Activated CD4-positive, alpha-beta T cell treated with anti-CD3 and anti-CD28 coated beads, Interleukin-2, amount 10 ng/mL, durations not matched to agents 24 days and 14 days (primary cell): ENCODE measurements around the gene CPEB4. TPM values are rescaled to one million over a fixed set of nuclear protein-coding genes. Genes with fewer than 3 reads are reported as not detected.

Source experiments
- DNase-seq: peaks from one replicate; pipeline ENCODE4 v3.0.0; 2022
- H3K27ac Mint-ChIP-seq: one replicate; pipeline ENCODE4 v1.8.0; 2022; ENCODE audit warnings: mild to moderate bottlenecking, mixed read lengths
- H3K27me3 Mint-ChIP-seq: one replicate; pipeline ENCODE4 v1.8.0; 2022; ENCODE audit warnings: mixed read lengths
- H3K36me3 Mint-ChIP-seq: one replicate; pipeline ENCODE4 v1.8.0; 2022; ENCODE audit warnings: low read depth, mild to moderate bottlenecking, mixed read lengths
- H3K4me1 Mint-ChIP-seq: one replicate; pipeline ENCODE4 v1.8.0; 2021; ENCODE audit warnings: mixed read lengths
- H3K4me3 Mint-ChIP-seq: one replicate; pipeline ENCODE4 v1.8.0; 2022; ENCODE audit warnings: mild to moderate bottlenecking, moderate library complexity, mixed read lengths
- H3K9me3 Mint-ChIP-seq: one replicate; pipeline ENCODE4 v1.8.0; 2021; ENCODE audit warnings: mixed read lengths
- intact Hi-C: fragments of 100-400 bp; cut with micrococcal nuclease; formaldehyde crosslinking; loops from one replicate; pipeline ENCODE4 v1.15.1; 2023
- total RNA-seq: library from RNA; stranded (reverse); gene quantifications from 2 replicates; pipeline ENCODE4 v1.2.3, GENCODE V29; 2022

CPEB4 gene
- total RNA-seq, 1 donor from 2014 or later: 8.8 TPM

DNA sequence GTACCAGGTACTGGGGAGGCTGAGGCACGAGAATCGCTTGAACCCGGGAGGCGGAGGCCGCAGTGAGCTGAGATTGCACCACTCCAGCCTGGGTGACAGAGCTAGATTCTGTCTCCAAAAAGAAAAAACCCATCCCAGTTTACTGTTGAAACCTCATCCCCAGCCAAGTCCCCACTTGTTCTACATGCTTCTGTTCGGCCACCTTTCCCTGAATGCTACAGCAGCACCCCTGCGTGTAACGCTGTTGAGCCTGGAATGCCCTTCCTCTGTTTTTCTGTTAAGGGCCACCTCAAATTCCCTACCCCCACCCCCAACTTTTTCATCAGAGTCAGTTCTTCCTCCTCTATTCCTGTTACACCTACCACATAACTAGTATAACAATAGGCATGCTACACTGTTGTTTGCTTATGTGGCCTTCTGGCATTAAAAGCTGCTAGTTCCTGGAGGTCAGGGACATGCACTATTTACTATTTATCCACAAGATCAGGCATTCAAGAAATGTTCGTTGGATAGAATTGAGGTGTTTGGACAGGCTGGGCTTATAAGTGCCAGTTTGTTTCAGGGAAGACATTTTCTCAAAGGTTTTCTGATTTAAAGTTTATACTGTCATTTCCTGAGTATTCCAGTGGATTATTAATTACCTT, 53.7 kb downstream of the CPEB4 start:
- H3K36me3 Mint-ChIP-seq: peaks cover 3% of the 10 kb centered on the region
- no peak overlapping the region for H3K4me3 Mint-ChIP-seq
- no peaks in the 10 kb centered on the region for H3K27me3 Mint-ChIP-seq
- no peak overlapping the region for H3K27ac Mint-ChIP-seq
- DNase-seq: no peak
- intact Hi-C loops: no loop called here
- H3K4me1 Mint-ChIP-seq: no peaks in the 10 kb centered on the region
- no peaks in the 10 kb centered on the region for H3K9me3 Mint-ChIP-seq

DNA sequence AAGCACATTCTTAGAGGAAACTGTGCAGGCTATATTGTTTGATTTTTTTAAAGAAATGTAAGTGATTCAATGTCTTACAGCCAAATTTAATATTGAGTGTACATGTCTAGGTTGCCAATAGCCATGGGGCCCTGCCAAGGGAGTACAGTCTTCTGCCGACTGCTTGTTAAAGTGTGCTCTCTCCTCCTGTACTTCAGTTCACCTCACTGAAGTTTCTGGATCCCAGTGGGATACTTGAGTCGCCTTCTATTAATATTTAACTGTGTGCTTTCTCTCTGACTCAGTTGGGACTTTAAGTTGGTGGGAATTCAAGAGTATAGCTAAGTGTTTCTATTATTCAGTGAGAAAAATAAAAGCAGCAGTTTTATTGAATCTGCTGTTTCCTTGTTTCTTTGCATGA, 56.4 kb downstream of the CPEB4 start:
- H3K4me3 Mint-ChIP-seq: no peak overlapping the region
- H3K36me3 Mint-ChIP-seq: peaks cover 16% of the 10 kb centered on the region
- intact Hi-C loops: no loop called here
- no peak overlapping the region for H3K27ac Mint-ChIP-seq
- no peak for DNase-seq
- no peaks in the 10 kb centered on the region for H3K27me3 Mint-ChIP-seq
- H3K4me1 Mint-ChIP-seq: no peaks in the 10 kb centered on the region
- no peaks in the 10 kb centered on the region for H3K9me3 Mint-ChIP-seq

DNA sequence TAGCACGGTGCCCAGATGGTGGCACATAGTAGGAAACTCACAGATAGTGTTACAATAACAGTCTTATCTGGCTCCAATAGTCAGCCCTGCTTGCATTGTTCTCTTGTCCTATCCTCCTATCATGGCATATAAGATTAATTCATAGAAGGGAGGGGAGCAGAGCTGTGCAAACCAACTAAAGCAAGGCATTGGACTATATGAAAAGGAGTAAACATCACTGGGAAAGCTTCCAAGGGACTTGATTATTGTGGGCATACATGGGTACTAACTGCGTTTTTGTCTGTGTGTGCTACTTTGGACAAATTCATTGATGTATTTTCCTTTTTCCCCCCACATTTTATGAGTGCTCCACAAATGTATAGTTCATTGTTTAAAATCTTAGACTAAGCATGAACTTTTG, 57.0 kb downstream of the CPEB4 start:
- Mint-ChIP-seq H3K4me3 (no peak overlapping the region), H3K4me1 (no peaks in the 10 kb centered on the region), H3K27ac (no peak overlapping the region), H3K27me3 (no peaks in the 10 kb centered on the region), H3K36me3 (peaks cover 20% of the 10 kb centered on the region), H3K9me3 (no peaks in the 10 kb centered on the region)
- intact Hi-C loops: no loop called here
- no peak for DNase-seq

DNA sequence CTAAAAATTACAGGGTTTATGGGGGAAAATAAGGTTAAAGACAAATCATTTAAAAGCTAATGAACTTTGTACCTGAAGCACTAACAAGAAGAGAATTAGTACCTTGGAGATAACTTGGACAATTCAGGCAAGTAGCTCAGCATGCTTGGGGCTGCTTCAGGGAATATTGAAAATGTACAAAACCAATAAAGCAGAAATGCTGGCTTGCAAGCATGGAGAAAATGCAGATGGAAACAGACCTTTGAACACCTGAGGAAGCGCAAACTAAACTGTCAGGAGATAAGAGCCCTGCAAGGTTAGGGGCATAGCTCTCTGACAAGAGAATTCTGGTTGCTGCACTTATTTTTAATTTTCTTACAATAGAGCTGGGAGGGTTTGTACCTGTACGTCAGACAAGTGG, 58.2 kb downstream of the CPEB4 start:
- H3K27me3 Mint-ChIP-seq: no peaks in the 10 kb centered on the region
- intact Hi-C loops: no loop called here
- H3K9me3 Mint-ChIP-seq: no peaks in the 10 kb centered on the region
- peaks cover 23% of the 10 kb centered on the region for H3K36me3 Mint-ChIP-seq
- no peak for DNase-seq
- no peak overlapping the region for H3K4me3 Mint-ChIP-seq
- no peak overlapping the region for H3K27ac Mint-ChIP-seq
- no peaks in the 10 kb centered on the region for H3K4me1 Mint-ChIP-seq

DNA sequence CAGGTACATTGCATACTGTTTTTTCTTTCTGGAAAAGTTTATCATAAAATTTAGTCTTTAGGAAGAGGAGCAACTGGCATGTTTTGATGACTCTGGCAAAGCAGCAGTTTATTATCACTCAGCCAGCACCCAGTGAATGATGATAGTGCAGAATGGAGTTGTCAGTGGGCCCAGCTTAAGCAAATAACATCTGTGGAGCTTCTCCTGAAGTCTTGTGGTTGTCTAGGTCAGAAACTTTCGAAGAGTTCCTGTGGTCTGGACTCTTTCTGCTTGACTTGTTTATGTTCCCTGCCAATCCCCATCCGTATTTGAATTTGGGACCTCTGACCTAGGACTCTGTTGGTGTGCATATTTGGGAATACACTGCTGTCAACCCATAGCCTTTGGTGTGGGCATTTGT, 62.7 kb downstream of the CPEB4 start:
- DNase-seq: no peak
- no peak overlapping the region for H3K4me3 Mint-ChIP-seq
- intact Hi-C loops: no loop called here
- H3K4me1 Mint-ChIP-seq: no peaks in the 10 kb centered on the region
- no peaks in the 10 kb centered on the region for H3K27me3 Mint-ChIP-seq
- peaks cover 35% of the 10 kb centered on the region for H3K36me3 Mint-ChIP-seq
- no peaks in the 10 kb centered on the region for H3K9me3 Mint-ChIP-seq
- no peak overlapping the region for H3K27ac Mint-ChIP-seq

DNA sequence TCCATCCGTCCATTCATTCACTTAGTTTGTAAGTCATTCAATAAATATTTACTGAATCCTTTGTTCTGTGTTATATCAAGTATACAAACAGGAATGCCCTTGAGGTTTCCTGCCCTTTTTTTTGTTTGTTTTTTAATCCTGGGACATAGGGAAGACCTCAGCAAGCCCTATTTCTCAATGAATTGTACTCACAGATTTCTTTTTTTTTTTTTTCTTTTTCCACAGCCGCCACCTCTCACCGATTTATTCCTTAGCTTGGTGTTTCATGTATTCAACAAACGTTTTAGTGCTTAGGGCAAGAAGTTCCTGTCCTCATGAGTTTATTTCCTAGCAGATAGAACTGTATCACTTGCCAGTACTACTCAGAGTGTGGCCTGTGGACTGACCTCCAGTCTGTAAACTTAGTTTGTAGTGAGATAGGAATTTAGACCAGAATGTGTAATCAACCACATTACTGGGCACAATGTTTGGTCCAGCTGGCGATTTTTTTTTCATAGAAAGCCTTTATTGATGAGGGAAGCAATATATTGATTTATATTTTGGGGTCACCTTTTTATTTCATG, 65.5 kb downstream of the CPEB4 start:
- Mint-ChIP-seq H3K27me3 (no peaks in the 10 kb centered on the region), H3K9me3 (no peaks in the 10 kb centered on the region), H3K4me3 (no peak overlapping the region), H3K4me1 (no peaks in the 10 kb centered on the region), H3K27ac (no peak overlapping the region), H3K36me3 (peaks cover 29% of the 10 kb centered on the region)
- no peak for DNase-seq
- intact Hi-C loops: no loop called here

DNA sequence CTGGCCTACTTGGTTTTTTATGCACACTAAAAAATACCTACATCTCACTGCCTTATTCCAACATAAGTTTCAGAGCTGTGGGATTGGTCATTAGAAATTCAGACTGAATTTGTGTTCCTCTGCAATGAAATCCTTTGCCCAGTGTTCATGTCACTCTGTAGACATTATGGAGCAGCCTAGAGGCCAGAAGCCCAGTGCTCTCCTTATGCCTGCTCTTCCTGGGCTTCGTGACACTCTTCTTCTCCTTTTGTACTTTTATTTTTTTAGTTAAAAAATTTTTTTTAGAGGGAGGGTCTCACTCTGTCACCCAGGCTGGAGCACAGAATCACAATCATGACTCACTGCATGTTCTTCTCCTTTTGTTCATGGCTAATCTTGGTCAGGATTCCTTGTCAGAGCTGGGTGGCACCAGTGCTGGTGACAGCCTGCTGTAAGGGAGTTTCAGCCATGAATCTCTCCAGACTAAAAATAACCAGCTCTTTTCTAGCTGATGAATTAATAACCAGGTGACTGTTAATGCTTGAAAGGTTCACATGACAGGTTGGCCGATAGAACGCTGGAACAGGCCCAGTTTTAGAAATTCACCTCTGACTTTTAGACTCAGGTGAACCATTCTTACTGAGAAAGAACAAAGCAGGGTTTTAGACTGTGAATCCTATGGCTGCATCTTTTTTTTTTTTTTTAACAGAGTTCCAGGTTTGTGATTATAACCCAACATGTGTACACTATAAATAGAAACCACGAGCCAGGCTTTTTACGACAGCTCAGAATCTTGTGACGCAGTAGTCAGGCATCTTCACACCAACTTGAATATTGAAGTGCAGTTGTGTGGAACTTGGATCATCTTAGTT, 66.7 kb downstream of the CPEB4 start:
- DNase-seq: no peak
- Mint-ChIP-seq H3K27ac (no peak overlapping the region), H3K4me3 (no peak overlapping the region), H3K27me3 (no peaks in the 10 kb centered on the region), H3K9me3 (no peaks in the 10 kb centered on the region), H3K36me3 (peaks cover 23% of the 10 kb centered on the region), H3K4me1 (no peaks in the 10 kb centered on the region)
- intact Hi-C loops: no loop called here

DNA sequence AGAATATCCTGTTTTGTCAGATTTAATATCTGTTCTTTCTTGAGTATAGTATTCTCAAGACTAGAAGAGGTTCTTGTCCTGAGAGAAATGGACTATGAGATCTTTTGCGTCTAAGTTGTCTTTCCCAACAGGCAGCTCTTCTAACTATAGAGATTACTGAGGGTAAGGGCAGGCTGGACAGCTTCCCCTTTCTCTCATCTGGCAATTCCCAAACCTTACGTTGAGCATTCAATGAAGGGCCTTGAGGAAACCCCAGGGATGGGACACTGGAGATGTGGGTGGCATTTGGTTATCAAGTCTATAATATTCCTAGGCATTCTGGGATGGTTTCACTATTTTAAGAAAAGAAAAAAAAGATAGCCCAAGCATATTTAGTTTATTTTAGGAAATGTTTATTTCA, 72.8 kb downstream of the CPEB4 start:
- Mint-ChIP-seq H3K9me3 (no peaks in the 10 kb centered on the region), H3K4me3 (no peak overlapping the region), H3K27me3 (no peaks in the 10 kb centered on the region), H3K36me3 (peaks cover 2% of the 10 kb centered on the region), H3K27ac (no peak overlapping the region), H3K4me1 (peaks cover 3% of the 10 kb centered on the region)
- no peak for DNase-seq
- intact Hi-C loops: no loop called here

DNA sequence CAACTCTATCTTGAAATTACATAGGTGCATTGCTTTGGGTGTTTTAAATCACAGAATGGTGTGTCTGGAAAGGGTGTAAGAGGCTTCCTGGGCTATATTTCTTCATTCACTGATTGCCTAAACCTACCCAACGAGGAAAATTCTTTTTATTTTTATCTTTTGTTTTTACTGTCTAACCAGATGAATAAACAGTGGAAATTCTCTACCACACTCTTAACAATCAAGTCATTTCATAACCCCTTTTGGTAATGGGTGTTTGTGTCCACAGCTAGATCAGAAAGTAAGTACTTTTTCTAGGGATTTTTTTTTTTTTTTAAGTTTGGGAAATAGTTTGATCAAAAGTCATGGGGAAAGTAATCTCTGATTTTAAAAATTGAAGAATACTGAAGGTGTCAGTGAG, 73.3 kb downstream of the CPEB4 start:
- H3K9me3 Mint-ChIP-seq: no peaks in the 10 kb centered on the region
- no peaks in the 10 kb centered on the region for H3K27me3 Mint-ChIP-seq
- no peak overlapping the region for H3K27ac Mint-ChIP-seq
- intact Hi-C loops: no loop called here
- no peak overlapping the region for H3K4me3 Mint-ChIP-seq
- H3K36me3 Mint-ChIP-seq: no peaks in the 10 kb centered on the region
- DNase-seq: no peak
- H3K4me1 Mint-ChIP-seq: peaks cover 3% of the 10 kb centered on the region

DNA sequence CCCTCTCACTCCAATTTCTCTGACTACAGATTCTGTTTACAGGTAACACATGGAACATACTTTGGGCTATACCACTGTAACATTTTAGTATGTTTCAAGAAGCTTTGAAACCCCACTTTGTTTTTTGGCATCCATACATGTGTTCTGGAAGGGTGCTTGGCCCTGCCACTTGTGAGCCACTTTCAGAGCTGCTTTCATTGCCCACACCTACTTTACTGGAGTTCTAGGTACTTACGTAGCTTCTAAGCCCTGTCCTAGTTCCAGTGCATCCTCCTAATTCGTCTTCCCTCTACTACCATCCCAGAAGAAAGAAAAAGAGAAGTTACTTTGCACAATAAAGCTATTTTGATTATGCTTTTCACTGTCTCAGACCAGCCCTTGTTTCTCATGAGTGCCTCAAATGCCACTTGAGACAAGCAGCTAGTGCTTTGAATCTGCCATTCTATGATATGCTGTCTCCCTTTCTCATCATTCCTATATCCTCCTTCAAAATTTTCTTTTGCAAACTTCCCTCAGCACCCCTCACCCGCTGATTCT, 74.4 kb downstream of the CPEB4 start:
- H3K9me3 Mint-ChIP-seq: no peaks in the 10 kb centered on the region
- intact Hi-C loops: no loop called here
- H3K27me3 Mint-ChIP-seq: no peaks in the 10 kb centered on the region
- H3K4me1 Mint-ChIP-seq: peaks cover 3% of the 10 kb centered on the region
- no peaks in the 10 kb centered on the region for H3K36me3 Mint-ChIP-seq
- no peak for DNase-seq
- no peak overlapping the region for H3K4me3 Mint-ChIP-seq
- no peak overlapping the region for H3K27ac Mint-ChIP-seq

DNA sequence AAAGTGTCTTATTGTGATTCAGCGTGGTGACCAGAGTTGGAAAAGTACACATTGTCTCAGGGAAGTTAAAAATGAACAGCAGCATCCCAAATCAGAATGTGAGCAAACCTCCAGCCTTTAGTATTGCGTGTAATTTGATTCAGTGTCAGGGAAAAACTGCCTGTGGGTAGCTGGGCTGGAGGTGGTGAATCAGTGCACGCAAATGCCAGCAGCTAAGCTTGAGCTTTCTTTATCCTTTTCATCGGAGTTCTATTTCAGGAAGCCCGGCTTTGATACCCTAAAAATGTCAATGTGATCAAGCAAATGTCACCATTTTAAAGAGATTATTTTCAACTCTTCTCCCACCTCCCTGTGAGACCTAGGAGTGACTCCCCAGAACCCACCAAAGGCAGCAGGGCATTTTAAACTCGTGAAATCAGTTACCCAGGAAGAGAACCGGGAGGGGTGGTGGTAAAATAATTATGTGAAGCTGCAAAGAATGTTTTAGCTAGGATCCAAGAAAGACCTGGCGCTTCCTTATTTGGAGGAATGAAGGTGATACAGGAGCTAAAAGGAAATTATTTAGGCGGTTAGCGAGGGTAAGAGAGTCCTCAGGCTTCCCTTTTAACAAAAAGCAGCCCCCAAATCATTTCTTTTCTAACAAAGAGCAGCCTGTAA, 75.2 kb downstream of the CPEB4 start:
- H3K27ac Mint-ChIP-seq: no peak overlapping the region
- no peaks in the 10 kb centered on the region for H3K36me3 Mint-ChIP-seq
- no peak overlapping the region for H3K4me3 Mint-ChIP-seq
- DNase-seq: no peak
- no peaks in the 10 kb centered on the region for H3K27me3 Mint-ChIP-seq
- intact Hi-C loops: no loop called here
- H3K4me1 Mint-ChIP-seq: peaks cover 3% of the 10 kb centered on the region
- no peaks in the 10 kb centered on the region for H3K9me3 Mint-ChIP-seq

DNA sequence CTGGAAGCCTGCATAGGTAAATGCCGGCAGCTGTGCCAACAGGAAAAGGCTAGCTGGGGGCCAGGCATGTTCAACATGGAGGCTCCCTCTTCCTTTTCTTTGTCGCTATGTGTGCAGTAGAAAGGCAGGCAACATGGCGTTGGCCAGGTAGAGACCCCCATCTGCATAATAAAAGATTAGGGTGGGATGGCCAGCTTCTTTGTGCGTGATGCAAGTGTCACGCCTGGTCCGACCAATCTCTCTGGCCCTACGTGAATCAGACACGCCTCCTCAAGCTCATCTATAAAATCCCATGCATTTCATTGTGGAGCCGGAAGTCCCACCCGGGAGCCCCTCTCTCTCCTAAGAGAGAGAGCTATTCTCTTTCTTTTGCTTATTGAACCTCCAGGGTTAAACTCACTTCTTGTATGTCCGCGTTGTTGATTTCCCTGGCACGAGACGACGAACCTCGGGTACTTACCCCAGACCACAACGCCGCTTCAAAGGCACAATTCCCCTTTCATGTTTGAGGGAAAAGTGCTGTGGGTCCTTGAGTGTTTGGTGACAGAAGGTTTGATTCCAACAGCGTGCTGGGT, 75.8 kb downstream of the CPEB4 start:
- H3K36me3 Mint-ChIP-seq: no peaks in the 10 kb centered on the region
- H3K27ac Mint-ChIP-seq: no peak overlapping the region

DNA sequence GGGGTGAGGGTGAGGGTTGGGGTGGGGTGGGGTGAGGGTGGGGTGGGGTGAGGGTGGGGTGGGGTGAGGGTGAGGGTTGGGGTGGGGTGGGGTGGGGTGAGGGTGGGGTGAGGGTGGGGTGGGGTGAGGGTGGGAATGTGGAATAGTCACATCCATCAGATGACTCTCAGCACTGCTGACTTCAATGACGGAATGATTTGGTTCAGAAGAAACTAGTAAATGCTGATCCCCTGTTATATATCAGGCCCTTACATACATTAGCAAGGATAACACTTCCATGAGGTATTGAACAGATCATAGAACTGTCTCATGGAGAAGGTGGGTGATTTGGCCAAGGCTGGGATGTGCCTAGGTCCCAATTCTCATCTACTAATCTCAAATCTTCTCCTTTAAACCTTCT, 76.4 kb downstream of the CPEB4 start:
- no peaks in the 10 kb centered on the region for H3K9me3 Mint-ChIP-seq

More for the DNA sequence above, 75.8 kb downstream of the CPEB4 start:
- peak; percentile 63 for DNase-seq
- no peaks in the 10 kb centered on the region for H3K27me3 Mint-ChIP-seq
- no peaks in the 10 kb centered on the region for H3K9me3 Mint-ChIP-seq
- intact Hi-C loops: no loop called here
- no peak overlapping the region for H3K4me3 Mint-ChIP-seq
- peaks cover 3% of the 10 kb centered on the region for H3K4me1 Mint-ChIP-seq

More for the DNA sequence above, 76.4 kb downstream of the CPEB4 start:
- no peak overlapping the region for H3K4me3 Mint-ChIP-seq
- no peaks in the 10 kb centered on the region for H3K36me3 Mint-ChIP-seq
- H3K27ac Mint-ChIP-seq: no peak overlapping the region
- H3K27me3 Mint-ChIP-seq: no peaks in the 10 kb centered on the region
- intact Hi-C loops: no loop called here
- DNase-seq: no peak
- H3K4me1 Mint-ChIP-seq: peaks cover 3% of the 10 kb centered on the region
